Endothelial cell of umbilical vein (primary cell): ENCODE measurements around the gene HK1. TPM values are rescaled to one million over a fixed set of nuclear protein-coding genes. Genes with fewer than 3 reads are reported as not detected.
A peak's percentile ranks its signal among the peaks of the same experiment; 100 is the strongest.

ENCODE experiments used
- BruUV-seq: library from RNA; stranded (reverse); fragments of 400-500 nt; replicated peaks from 2 replicates; lab custom pipeline; 2021; lab: Mats Ljungman, UMichigan
- CTCF ChIA-PET: fragments of 300-600, 350-600 bp; sonication (Branson Sonifier 250); formaldehyde crosslinking; loops from one replicate; lab custom pipeline; 2021; ENCODE audit warnings: antibody characterized with exemption, inconsistent platforms; lab: Charles Lee
- POLR2A ChIA-PET: fragments of 300-600, 350-600 bp; sonication (Branson Sonifier 250); formaldehyde crosslinking; loops from one replicate; lab custom pipeline; 2021; ENCODE audit warnings: antibody characterized with exemption, inconsistent platforms; lab: Charles Lee
- DNase-seq: peaks from one replicate; pipeline ENCODE4 v3.0.0-alpha.2; 2011; ENCODE audit warnings: low read depth, low spot score
- FAIRE-seq: peaks from 2 replicates; lab custom pipeline; 2011; peaks lifted over from hg19 to GRCh38; lab: Jason Lieb, UNC
- H2AFZ ChIP-seq: 2 replicates; pipeline ENCODE4 v1.6.0; 2012; ENCODE audit warnings: low read depth, low read length, control low read depth, inconsistent platforms
- H3K27ac ChIP-seq: 2 replicates; pipeline ENCODE4 v1.5.1; 2011; ENCODE audit warnings: low read depth, mild to moderate bottlenecking, control low read depth, low read length, moderate library complexity; ENCODE audit not compliant: insufficient read depth
- H3K27me3 ChIP-seq, 2 experiments: 2 replicates each; pipeline versions ENCODE4 v1.6.0 to v1.6.1; 2011; ENCODE audit warnings: low read length in 2 of 2, mixed read lengths in 1 of 2; ENCODE audit not compliant: control insufficient read depth in 2 of 2, insufficient read depth in 2 of 2
- H3K36me3 ChIP-seq, 2 experiments: 2 replicates in 1 of 2; 3 replicates in 1 of 2; pipeline ENCODE4 v1.5.1; 2011; ENCODE audit warnings: low read length in 2 of 2, mild to moderate bottlenecking in 1 of 2, moderate library complexity in 1 of 2; ENCODE audit not compliant: control insufficient read depth in 2 of 2, insufficient read depth in 2 of 2; ENCODE audit errors: extremely low read depth in 1 of 2
- H3K4me1 ChIP-seq: 3 replicates; pipeline ENCODE4 v1.5.1; 2011; ENCODE audit warnings: mild to moderate bottlenecking, low read length; ENCODE audit not compliant: control insufficient read depth, insufficient read depth; ENCODE audit errors: extremely low read depth
- H3K4me2 ChIP-seq: 2 replicates; pipeline ENCODE4 v1.6.1; 2011; ENCODE audit warnings: low read length, control low read depth, mixed read lengths; ENCODE audit not compliant: insufficient read depth
- H3K4me3 ChIP-seq, 3 experiments: fragments of 200-600 bp in 1 of 3; sonication (generic), shearing (Covaris generic) in 1 of 3; replicated peaks in 1 of 3; 2 replicates each; pipeline ENCODE4 v1.5.1; 2011 to 2016; ENCODE audit warnings: control low read depth in 3 of 3, low read length in 3 of 3, mild to moderate bottlenecking in 2 of 3, inconsistent platforms in 1 of 3, low read depth in 1 of 3, moderate library complexity in 1 of 3; ENCODE audit not compliant: insufficient read depth in 1 of 3
- H3K79me2 ChIP-seq: 2 replicates; pipeline ENCODE4 v1.6.0; 2012; ENCODE audit warnings: low read length, inconsistent platforms; ENCODE audit not compliant: control insufficient read depth, insufficient read depth
- H3K9ac ChIP-seq: replicated peaks from 2 replicates; pipeline ENCODE3; 2011; ENCODE audit warnings: low read length, control low read depth; ENCODE audit not compliant: insufficient read depth; ENCODE audit errors: extremely low read depth
- H3K9me1 ChIP-seq: replicated peaks from 3 replicates; pipeline ENCODE4 v1.6.0; 2011; ENCODE audit warnings: mild to moderate bottlenecking, low read length; ENCODE audit not compliant: control insufficient read depth, insufficient read depth; ENCODE audit errors: extremely low read depth
- H3K9me3 ChIP-seq: replicated peaks from 2 replicates; pipeline ENCODE4 v1.5.1; 2012; ENCODE audit warnings: low read length, inconsistent platforms; ENCODE audit not compliant: control insufficient read depth, insufficient read depth
- H4K20me1 ChIP-seq: replicated peaks from 2 replicates; pipeline ENCODE3; 2011; ENCODE audit warnings: mild to moderate bottlenecking, low read length; ENCODE audit not compliant: control insufficient read depth, insufficient read depth; ENCODE audit errors: extremely low read depth
- EZH2 ChIP-seq: IDR thresholded peaks from 2 replicates; pipeline ENCODE4 v1.6.1; 2012; ENCODE audit warnings: borderline replicate concordance, low read depth, mild to moderate bottlenecking, moderate library complexity, low read length, inconsistent platforms; ENCODE audit not compliant: severe bottlenecking
- FOS ChIP-seq: IDR thresholded peaks from 2 replicates; pipeline ENCODE4 v1.6.1; 2011; ENCODE audit warnings: mild to moderate bottlenecking, low read length, moderate library complexity, borderline replicate concordance; ENCODE audit not compliant: insufficient read depth
- GATA2 ChIP-seq: IDR thresholded peaks from 2 replicates; pipeline ENCODE4 v1.7.0; 2011; ENCODE audit warnings: low read depth, mild to moderate bottlenecking, moderate library complexity, mixed read lengths, low read length; ENCODE audit not compliant: insufficient read length, insufficient read depth
- JUN ChIP-seq: IDR thresholded peaks from 2 replicates; pipeline ENCODE4 v1.6.1; 2011; ENCODE audit warnings: borderline replicate concordance, low read depth; ENCODE audit not compliant: insufficient read length, insufficient read depth
- MYC ChIP-seq: IDR thresholded peaks from one replicate; pipeline ENCODE4 v1.6.1; 2011; ENCODE audit warnings: mild to moderate bottlenecking, low read depth, low read length
- POLR2A ChIP-seq: IDR thresholded peaks from 2 replicates; pipeline ENCODE4 v1.6.1; 2012; ENCODE audit warnings: low read depth, mild to moderate bottlenecking, control low read depth, low read length
- POLR2AphosphoS5 ChIP-seq: IDR thresholded peaks from 2 replicates; pipeline ENCODE4 v1.6.1; 2012; ENCODE audit warnings: low read depth, mild to moderate bottlenecking, control low read depth, low read length, moderate library complexity; ENCODE audit not compliant: insufficient read depth
- dilution Hi-C: fragments of 300-500 bp; cut with MboI; formaldehyde crosslinking; loops from one replicate; pipeline ENCODE4 v1.15.0; 2019; ENCODE audit warnings: low sequenced_read_pairs; ENCODE audit not compliant: extremely low pct_ligation_motif_present
- intact Hi-C: fragments of 100-400 bp; cut with micrococcal nuclease; formaldehyde crosslinking; loops from one replicate; pipeline ENCODE4 v1.10.0; 2022
- polyA plus RNA-seq, 4 experiments: library from polyadenylated mRNA; depleted of rRNA in 3 of 4; stranded (reverse) in 3 of 4; unstranded in 1 of 4; fragments of >200 nt; gene quantifications; 2 replicates each; pipeline versions ENCODE4 v1.2.1 to v1.2.3, GENCODE V29; 2011 to 2012; ENCODE audit warnings: missing spikeins in 1 of 4
- total RNA-seq: library from RNA; stranded (reverse); gene quantifications from 2 replicates; pipeline ENCODE4 v1.2.3, GENCODE V29; 2021
- TF ChIP-seq, protein P1 (sequence below): IDR thresholded peaks from 2 replicates; pipeline ENCODE4 v1.6.1; 2011; ENCODE audit not compliant: insufficient read depth, insufficient read length
- TF ChIP-seq, protein P2 (sequence below), 2 donors: IDR thresholded peaks; 1 replicate in 1 of 2; 2 replicates in 1 of 2; pipeline ENCODE4 v1.5.1; 2011; ENCODE audit warnings: low read length in 2 of 2, mild to moderate bottlenecking in 2 of 2, moderate library complexity in 2 of 2, control low read depth in 1 of 2, inconsistent platforms in 1 of 2, low read depth in 1 of 2; ENCODE audit not compliant: insufficient read depth in 1 of 2; ENCODE audit errors: extremely low read depth in 1 of 2

The HK1 gene
- total and polyA plus RNA-seq, 2 donors (not counting 3 experiments of a cell fraction or from before 2014, with no cell fraction given): 50.8 to 121 TPM

DNA sequence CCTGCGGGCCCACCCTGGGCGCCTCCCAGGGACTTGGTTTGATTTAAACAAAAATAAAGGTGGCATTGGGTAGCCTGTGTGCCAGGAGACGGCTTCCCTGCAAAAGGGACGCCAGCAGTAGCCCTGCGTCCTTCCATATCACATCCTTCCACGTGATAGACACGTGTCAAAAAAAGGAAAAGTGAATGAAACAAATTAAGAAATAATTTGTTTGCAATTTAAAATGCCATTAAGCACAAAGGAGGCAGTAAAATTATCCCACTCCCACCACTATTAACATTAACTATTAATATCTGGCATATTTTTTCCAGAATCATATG is 130.8 kb downstream of the HK1 start:
- ChIA-PET POLR2A (no interaction called here), CTCF (interaction anchor here (1.0 to 3.6 kb wide), 16 partner anchors 11 to 549 kb away, joined by 4 to 86 read pairs (median 9); no protein-coding TSS in a partner anchor)
- intact Hi-C loops (loop anchor here (1.0 kb wide), 1 partner anchor 98 kb away; no protein-coding TSS in a partner anchor), dilution Hi-C loops (no loop called here)
- BruUV-seq: no TSS peak
- Histone ChIP-seq H3K4me3 (peak overlapping the region in 2 of 3 experiments; percentile 23 to 26), H3K27me3 (no peaks in the 10 kb centered on the region), H3K9me3 (no peaks in the 10 kb centered on the region), H3K4me1 (peaks cover 17% of the 10 kb centered on the region), H3K4me2 (peak overlapping the region; percentile 45), H3K79me2 (no peaks in the 10 kb centered on the region), H3K36me3 (no peaks in the 10 kb centered on the region), H3K9ac (peak overlapping the region; percentile 57), H3K27ac (peak overlapping the region; percentile 15), H3K9me1 (no peaks in the 10 kb centered on the region), H4K20me1 (no peaks in the 10 kb centered on the region), H2AFZ (peak overlapping the region; percentile 51)
- DNase-seq: no peak
- TF ChIP-seq POLR2A (no peak), EZH2 (no peak), MYC (no peak), JUN (no peak), GATA2 (no peak), POLR2AphosphoS5 (no peak), FOS (no peak)
- TF ChIP-seq, protein P1, sequence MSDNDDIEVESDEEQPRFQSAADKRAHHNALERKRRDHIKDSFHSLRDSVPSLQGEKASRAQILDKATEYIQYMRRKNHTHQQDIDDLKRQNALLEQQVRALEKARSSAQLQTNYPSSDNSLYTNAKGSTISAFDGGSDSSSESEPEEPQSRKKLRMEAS: no peak
- TF ChIP-seq, protein P2, sequence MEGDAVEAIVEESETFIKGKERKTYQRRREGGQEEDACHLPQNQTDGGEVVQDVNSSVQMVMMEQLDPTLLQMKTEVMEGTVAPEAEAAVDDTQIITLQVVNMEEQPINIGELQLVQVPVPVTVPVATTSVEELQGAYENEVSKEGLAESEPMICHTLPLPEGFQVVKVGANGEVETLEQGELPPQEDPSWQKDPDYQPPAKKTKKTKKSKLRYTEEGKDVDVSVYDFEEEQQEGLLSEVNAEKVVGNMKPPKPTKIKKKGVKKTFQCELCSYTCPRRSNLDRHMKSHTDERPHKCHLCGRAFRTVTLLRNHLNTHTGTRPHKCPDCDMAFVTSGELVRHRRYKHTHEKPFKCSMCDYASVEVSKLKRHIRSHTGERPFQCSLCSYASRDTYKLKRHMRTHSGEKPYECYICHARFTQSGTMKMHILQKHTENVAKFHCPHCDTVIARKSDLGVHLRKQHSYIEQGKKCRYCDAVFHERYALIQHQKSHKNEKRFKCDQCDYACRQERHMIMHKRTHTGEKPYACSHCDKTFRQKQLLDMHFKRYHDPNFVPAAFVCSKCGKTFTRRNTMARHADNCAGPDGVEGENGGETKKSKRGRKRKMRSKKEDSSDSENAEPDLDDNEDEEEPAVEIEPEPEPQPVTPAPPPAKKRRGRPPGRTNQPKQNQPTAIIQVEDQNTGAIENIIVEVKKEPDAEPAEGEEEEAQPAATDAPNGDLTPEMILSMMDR (IDR thresholded peaks at IDR 0.05; ENCODE audit: extremely low read depth in 1 of 2, insufficient read depth in 1 of 2, low read depth in 1 of 2, low read length in 2 of 2): no peak
- FAIRE-seq: no peak
